GM21528 (cell line): ENCODE data around the gene L3MBTL4.

Experiments
- ATAC-seq: cut with Tn5 transposase; IDR thresholded peaks from one replicate; pipeline ENCODE4 v1.9.1; 2021; ENCODE audit warnings: mild to moderate bottlenecking, moderate library complexity; ENCODE audit not compliant: unreplicated experiment, low FRiP score

Gene L3MBTL4

DNA sequence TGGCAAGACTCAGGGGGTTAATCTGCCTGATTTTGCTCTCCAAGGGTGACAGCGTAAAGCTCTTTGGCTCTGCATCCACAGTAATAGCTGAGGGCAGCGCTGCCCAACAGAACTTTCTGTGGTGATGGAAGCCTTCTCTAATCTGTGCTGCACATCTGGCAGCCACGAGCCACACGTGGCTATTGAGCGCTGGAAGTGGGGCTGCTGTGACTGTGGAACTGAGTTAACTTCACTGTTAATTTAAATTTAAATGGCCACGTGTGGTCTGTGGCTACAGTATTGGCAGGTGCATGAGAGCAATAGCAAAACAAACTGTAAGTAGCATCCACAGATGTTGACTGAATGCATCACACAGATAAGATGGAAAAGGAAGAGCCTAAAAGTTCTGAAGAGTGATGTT, 472.1 kb downstream of the L3MBTL4 start:
- ATAC-seq, result no peak

GRCh38 chr18:5941890-5942289, 472.8 kb downstream of the L3MBTL4 start:
- no peak for ATAC-seq

DNA sequence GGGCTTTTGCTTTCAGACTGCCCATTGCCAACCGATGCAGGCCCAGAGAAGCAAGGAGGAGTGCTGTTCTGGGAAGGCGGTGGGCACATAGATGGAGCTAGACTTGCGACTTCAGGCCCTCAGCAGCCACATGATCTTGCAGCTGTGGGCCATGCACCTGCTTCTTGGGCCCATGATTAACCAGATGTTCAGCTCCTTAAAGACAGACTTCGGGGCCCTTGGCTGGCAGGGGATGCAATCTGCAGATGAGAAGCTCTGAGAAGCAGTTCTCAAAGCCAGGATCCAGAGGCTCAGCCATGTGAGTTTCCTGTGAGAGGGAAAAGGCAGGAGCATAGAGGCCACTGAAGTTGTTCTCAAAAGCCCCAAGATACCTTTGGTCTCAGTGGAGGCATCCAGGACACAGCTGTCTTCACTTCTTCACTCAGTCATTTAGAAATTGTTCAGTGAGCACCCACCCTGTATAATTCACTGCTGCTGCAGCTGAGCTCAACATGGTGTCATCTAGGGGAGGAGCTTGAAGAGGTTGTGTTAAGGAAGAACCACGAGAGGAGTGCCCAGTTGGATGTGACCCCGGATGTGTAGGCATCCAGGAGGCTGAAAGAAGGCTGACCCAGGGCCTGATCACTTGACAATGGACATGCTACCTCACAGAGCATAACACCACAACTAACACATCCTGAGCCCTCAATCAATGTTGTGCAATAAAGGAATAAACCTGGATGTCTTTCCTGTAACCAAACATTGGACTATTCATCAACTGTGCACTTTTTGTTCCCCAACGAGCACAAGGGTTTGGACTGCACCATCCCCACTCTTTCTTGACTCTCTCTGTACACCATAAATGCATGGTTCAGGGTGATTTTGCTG, 474.7 kb downstream of the L3MBTL4 start:
- no peak for ATAC-seq

GRCh38 chr18:5937795-5938194, 476.9 kb downstream of the L3MBTL4 start:
- no peak for ATAC-seq

DNA sequence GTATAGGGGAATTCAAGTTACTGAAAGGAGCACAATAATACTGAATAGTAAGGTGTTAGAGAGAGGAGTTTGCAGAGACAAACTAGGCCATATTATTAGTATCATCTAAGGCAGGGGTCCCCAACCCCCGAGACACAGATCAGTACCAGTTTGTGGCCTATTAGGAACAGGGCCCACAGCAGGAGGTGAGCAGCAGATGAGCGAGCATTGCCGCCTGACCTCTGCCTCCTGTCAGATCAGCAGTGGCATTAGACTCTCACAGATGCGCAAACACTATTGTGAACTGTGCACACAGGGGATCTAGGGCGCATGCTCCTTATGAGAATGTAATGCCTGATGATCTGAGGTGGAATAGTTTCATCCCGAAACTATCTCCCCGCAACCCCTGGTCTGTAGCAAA, 477.6 kb downstream of the L3MBTL4 start:
- ATAC-seq, result no peak

DNA sequence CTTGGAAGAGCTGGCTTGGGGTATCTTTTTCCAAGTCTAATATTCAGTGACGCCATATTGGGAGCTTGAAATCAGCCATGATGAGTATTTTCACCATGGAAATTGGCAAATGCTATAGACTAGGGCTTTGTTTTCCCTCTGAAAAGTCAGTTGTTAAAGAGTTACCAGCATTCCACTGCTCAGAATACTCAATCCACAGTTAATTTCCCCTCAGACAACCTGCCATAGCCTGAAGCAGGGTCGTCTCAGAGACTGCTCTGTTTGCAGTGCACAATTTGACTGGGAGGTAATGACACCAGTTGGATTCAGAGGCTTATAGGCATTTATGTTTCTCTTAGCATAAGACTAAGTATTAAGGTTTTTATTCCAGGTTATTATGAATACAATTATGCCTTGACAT, 483.9 kb downstream of the L3MBTL4 start:
- ATAC-seq, result no peak

GRCh38 chr18:5918205-5918858, 496.4 kb downstream of the L3MBTL4 start:
- no peak for ATAC-seq

- ATAC-seq, result no peak
These were observed 499.8 kb downstream of the L3MBTL4 start for GRCh38 chr18:5914951-5915350.

DNA sequence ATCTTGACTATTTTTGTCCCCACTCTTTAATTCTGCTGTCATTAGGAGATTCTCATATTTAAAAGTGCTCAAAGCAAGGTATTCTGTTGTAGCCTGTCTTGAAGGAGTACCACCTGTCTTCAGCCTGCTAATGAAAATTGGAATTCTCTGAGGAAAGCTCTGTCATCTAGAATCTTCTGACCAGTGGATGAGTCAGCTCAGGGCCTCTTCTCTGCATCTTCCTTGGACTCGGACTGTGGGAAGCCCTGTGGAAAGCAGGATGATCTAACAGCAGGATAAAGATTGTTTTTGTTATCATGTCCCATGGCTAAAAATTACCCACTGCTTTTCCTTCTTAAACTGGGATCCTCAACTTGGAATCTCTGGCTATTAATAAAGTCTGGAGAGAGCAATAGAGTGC, 500.7 kb downstream of the L3MBTL4 start:
- ATAC-seq, result no peak

GRCh38 chr18:5912566-5912965, 502.1 kb downstream of the L3MBTL4 start:
- ATAC-seq, result no peak

DNA sequence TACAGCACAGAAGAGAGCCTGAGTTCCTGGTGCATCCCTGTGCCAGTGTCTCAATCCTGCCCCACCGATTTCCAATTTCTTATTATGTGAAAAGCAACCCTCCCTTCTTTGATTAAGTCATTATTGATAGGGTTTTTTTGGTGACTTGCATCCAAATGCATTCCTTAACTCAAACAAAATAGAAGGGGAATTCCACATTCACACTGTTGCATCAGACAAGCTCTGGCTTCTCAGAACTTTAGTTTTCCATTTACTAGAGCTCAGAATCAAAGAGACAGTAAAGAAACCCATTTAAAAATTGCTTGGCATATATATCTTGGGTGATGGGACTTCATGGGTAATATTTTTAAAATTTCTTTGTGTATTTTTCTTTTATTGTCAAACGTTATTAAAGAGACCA, 505.6 kb downstream of the L3MBTL4 start:
- ATAC-seq, result no peak
